HCT116 (cell line): ENCODE results near the gene SUSD6. TPM values are rescaled to one million over a fixed set of nuclear protein-coding genes. Genes with fewer than 3 reads are reported as not detected.

Experiments
- ATAC-seq: fragments of 200-7000 bp; cut with Tn5 transposase; 2 replicates; pipeline ENCODE4 v1.9.1; 2020; ENCODE audit warnings: mild to moderate bottlenecking, moderate library complexity
- BruUV-seq: library from RNA; stranded (reverse); fragments of 400-500 nt; replicated peaks from 2 replicates; lab custom pipeline; 2021; lab: Mats Ljungman, UMichigan
- CTCF ChIA-PET: fragments of 300-600 bp; sonication (Branson Sonifier 250); formaldehyde crosslinking; loops from one replicate; lab custom pipeline; 2021; ENCODE audit warnings: antibody characterized with exemption; lab: Charles Lee
- POLR2A ChIA-PET: fragments of 300-600, 350-600 bp; sonication (Branson Sonifier 250); formaldehyde crosslinking; loops from one replicate; lab custom pipeline; 2021; ENCODE audit warnings: antibody characterized with exemption; lab: Charles Lee
- RAD21 ChIA-PET, 2 experiments: fragments of 300-600 bp; sonication (Branson Sonifier 250); formaldehyde crosslinking; loops; one replicate each; lab custom pipeline; 2023; ENCODE audit warnings: low total read pairs in 2 of 2; ENCODE audit not compliant: uncharacterized antibody in 2 of 2, unreplicated experiment in 2 of 2, low non-redundant PET in 1 of 2; lab: Charles Lee
- DNase-seq: peaks from one replicate; pipeline ENCODE4 v3.0.0-alpha.2; 2010; ENCODE audit warnings: low read depth, low spot score
- H2AFZ ChIP-seq: fragments of 200-600 bp; shearing (Covaris generic), sonication (generic); 2 replicates; pipeline ENCODE4 v1.6.1; 2017; ENCODE audit warnings: low read depth, mixed run types, mixed read lengths, antibody characterized with exemption, low read length; ENCODE audit not compliant: poor library complexity, severe bottlenecking
- H3K27ac ChIP-seq: 2 replicates; pipeline ENCODE4 v1.5.1; 2012; ENCODE audit warnings: low read depth, low read length
- H3K27me3 ChIP-seq: fragments of 200-600 bp; sonication (generic); 2 replicates; pipeline ENCODE4 v1.6.1; 2016; ENCODE audit warnings: mixed run types, low read length, mixed read lengths; ENCODE audit not compliant: insufficient read depth
- H3K36me3 ChIP-seq, 2 experiments: fragments of 200-500 bp in 1 of 2; fragments of 200-600 bp in 1 of 2; sonication (Bioruptor generic) in 1 of 2; sonication (generic) in 1 of 2; 2 replicates each; pipeline versions ENCODE4 v1.5.1 to v1.6.1; 2014 to 2016; ENCODE audit warnings: low read length in 2 of 2, inconsistent platforms in 1 of 2, mixed read lengths in 1 of 2, mixed run types in 1 of 2; ENCODE audit not compliant: insufficient read depth in 2 of 2, control insufficient read depth in 1 of 2
- H3K4me1 ChIP-seq, 2 experiments: fragments of 200-600 bp in 1 of 2; sonication (generic) in 1 of 2; 2 replicates each; pipeline versions ENCODE4 v1.5.1 to v1.6.1; 2012 to 2017; ENCODE audit warnings: low read length in 2 of 2, inconsistent platforms in 1 of 2, mild to moderate bottlenecking in 1 of 2, mixed read lengths in 1 of 2, mixed run types in 1 of 2, moderate library complexity in 1 of 2; ENCODE audit not compliant: insufficient read depth in 2 of 2, control insufficient read depth in 1 of 2
- H3K4me2 ChIP-seq: fragments of 200-600 bp; sonication (generic); 2 replicates; pipeline ENCODE4 v1.6.1; 2017; ENCODE audit warnings: mixed run types, low read length, mixed read lengths
- H3K4me3 ChIP-seq, 2 experiments: fragments of 200-600 bp in 1 of 2; sonication (generic) in 1 of 2; replicated peaks in 1 of 2; 2 replicates each; pipeline ENCODE4 v1.5.1; 2011 to 2016; ENCODE audit warnings: low read length in 2 of 2, control low read depth in 1 of 2, low read depth in 1 of 2, mild to moderate bottlenecking in 1 of 2, mixed read lengths in 1 of 2, mixed run types in 1 of 2
- H3K79me2 ChIP-seq: fragments of 200-600 bp; sonication (generic); 2 replicates; pipeline ENCODE4 v1.6.1; 2017; ENCODE audit warnings: mild to moderate bottlenecking, mixed run types, low read length, moderate library complexity, mixed read lengths; ENCODE audit not compliant: insufficient read depth
- H3K9ac ChIP-seq: fragments of 200-600 bp; sonication (generic); 2 replicates; pipeline ENCODE4 v1.6.1; 2016; ENCODE audit warnings: low read length, mixed read lengths
- H3K9me2 ChIP-seq: fragments of 200-600 bp; sonication (generic), shearing (Covaris generic); 2 replicates; pipeline ENCODE4 v1.6.1; 2017; ENCODE audit warnings: mixed run types, mild to moderate bottlenecking, moderate library complexity; ENCODE audit not compliant: insufficient read depth
- H3K9me3 ChIP-seq, 2 experiments: fragments of 200-500 bp in 1 of 2; fragments of 200-600 bp in 1 of 2; sonication (Bioruptor generic) in 1 of 2; sonication (generic) in 1 of 2; 2 replicates each; pipeline ENCODE4 v1.6.1; 2014 to 2017; ENCODE audit warnings: low read length in 2 of 2, mixed read lengths in 2 of 2, inconsistent platforms in 1 of 2, low read depth in 1 of 2, mild to moderate bottlenecking in 1 of 2, mixed run types in 1 of 2, moderate library complexity in 1 of 2; ENCODE audit not compliant: control insufficient read depth in 1 of 2, insufficient read depth in 1 of 2
- H4K20me1 ChIP-seq: fragments of 200-600 bp; sonication (generic), shearing (Covaris generic); 2 replicates; pipeline ENCODE4 v1.6.1; 2017; ENCODE audit warnings: mixed run types, mild to moderate bottlenecking, moderate library complexity; ENCODE audit not compliant: insufficient read depth
- ELF1 ChIP-seq: IDR thresholded peaks from 2 replicates; pipeline ENCODE4 v1.6.1; 2012; ENCODE audit warnings: low read depth, borderline replicate concordance
- EZH2 ChIP-seq: fragments of 200-600 bp; sonication (generic); IDR thresholded peaks from 2 replicates; pipeline ENCODE4 v1.6.1; 2017; ENCODE audit warnings: antibody characterized with exemption, mixed run types
- FOSL1 ChIP-seq: IDR thresholded peaks from 2 replicates; pipeline ENCODE4 v1.6.1; 2012; ENCODE audit warnings: low read depth
- POLR2AphosphoS5 ChIP-seq: IDR thresholded peaks from 2 replicates; pipeline ENCODE4 v1.6.1; 2011; ENCODE audit warnings: mild to moderate bottlenecking, low read depth, low read length, moderate library complexity
- RAD21 ChIP-seq: IDR thresholded peaks from 2 replicates; pipeline ENCODE4 v1.6.1; 2012; ENCODE audit warnings: low read depth, mild to moderate bottlenecking
- SIN3A ChIP-seq: IDR thresholded peaks from 2 replicates; pipeline ENCODE4 v1.6.1; 2012; ENCODE audit warnings: low read depth
- SRF ChIP-seq: IDR thresholded peaks from 2 replicates; pipeline ENCODE4 v1.6.1; 2012; ENCODE audit warnings: low read depth
- YY1 ChIP-seq: IDR thresholded peaks from 2 replicates; pipeline ENCODE4 v1.6.1; 2011; ENCODE audit warnings: low read length, low read depth, moderate library complexity, mild to moderate bottlenecking; ENCODE audit not compliant: insufficient replicate concordance; ENCODE audit errors: extremely low read depth
- ZNF274 ChIP-seq: fragments of 200-500 bp; sonication (Bioruptor generic); IDR thresholded peaks from 2 replicates; pipeline ENCODE4 v1.6.1; 2014; ENCODE audit warnings: mild to moderate bottlenecking, low read depth, low read length, inconsistent platforms
- intact Hi-C: fragments of 100-400 bp; cut with micrococcal nuclease; formaldehyde crosslinking; loops from 2 replicates; pipeline ENCODE4 v1.10.0; 2022
- total RNA-seq: library from RNA; stranded (reverse); gene quantifications from one replicate; pipeline ENCODE4 v1.2.1, GENCODE V29; 2021; ENCODE audit not compliant: unreplicated experiment

Gene SUSD6
- total RNA-seq, 1 experiment from 2014 or later, result 6.4 TPM

DNA sequence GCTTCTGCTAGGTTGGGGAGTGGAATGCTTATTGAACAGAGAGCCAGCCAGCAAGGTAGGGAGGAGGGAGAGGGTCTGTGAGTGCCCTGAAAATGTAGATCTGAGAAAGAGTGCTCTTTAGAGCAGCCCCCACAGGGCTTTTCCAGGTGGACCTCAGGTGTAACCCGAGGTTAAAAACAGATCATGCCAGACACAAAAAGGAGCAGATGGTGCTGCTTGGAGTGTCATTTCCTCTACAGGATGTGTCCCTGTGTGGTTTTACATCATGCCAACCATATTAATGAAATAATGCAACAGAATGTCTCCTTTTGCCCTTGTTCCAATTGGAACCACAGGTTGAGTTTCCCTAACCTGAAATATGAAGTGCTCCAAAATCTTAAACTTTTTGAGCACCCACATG, 6.4 kb downstream of the SUSD6 start:
- Histone ChIP-seq H2AFZ (no peak overlapping the region), H3K9ac (no peak overlapping the region), H4K20me1 (no peaks in the 10 kb centered on the region), H3K27me3 (no peaks in the 10 kb centered on the region), H3K4me2 (no peak overlapping the region), H3K9me2 (no peaks in the 10 kb centered on the region), H3K4me3 (no peak overlapping the region), H3K36me3 (no peaks in the 10 kb centered on the region), H3K79me2 (no peaks in the 10 kb centered on the region), H3K4me1 (peaks cover 2 to 6% of the 10 kb centered on the region in 2 experiments; a peak in 3 of 4 replicates), H3K9me3 (no peaks in the 10 kb centered on the region), H3K27ac (no peak overlapping the region)
- CTCF ChIA-PET, result no interaction called here
- DNase-seq, result no peak
- RAD21 ChIA-PET, result no interaction called here
- no TSS peak for BruUV-seq
- no peak for ATAC-seq
- TF ChIP-seq SRF (no peak), POLR2AphosphoS5 (no peak), ZNF274 (no peak), FOSL1 (no peak), EZH2 (no peak), RAD21 (no peak), SIN3A (no peak)
- intact Hi-C loops, result no loop called here
- POLR2A ChIA-PET, result no interaction called here

DNA sequence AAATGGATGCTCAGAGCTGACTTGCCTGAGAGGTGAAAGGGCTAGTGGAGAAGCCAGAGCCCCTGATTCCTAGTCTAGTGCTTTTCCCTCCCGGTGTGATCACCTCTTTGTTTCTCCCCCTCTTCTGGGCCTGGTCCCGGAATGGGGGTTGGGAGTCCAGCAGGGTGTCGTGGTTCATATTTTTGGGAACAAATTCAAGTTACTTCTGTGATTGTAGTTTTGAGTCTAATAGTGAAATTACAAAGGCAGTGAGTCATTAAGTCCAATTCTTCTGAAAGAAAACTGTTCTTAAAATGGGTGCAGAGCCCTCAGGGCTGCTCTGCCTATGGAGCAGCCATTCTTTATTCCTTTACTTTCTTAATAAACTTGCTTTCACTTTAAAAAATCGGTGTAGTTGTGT, 7.6 kb downstream of the SUSD6 start:
- no peak for TF ChIP-seq ELF1
- TF ChIP-seq YY1, result no peak
- no peak for TF ChIP-seq POLR2AphosphoS5
- no peak overlapping the region for H3K9ac ChIP-seq
- ATAC-seq (no peak), DNase-seq (no peak)
- ChIA-PET POLR2A (no interaction called here), CTCF (no interaction called here), RAD21 (no interaction called here)
- H4K20me1 ChIP-seq, result no peaks in the 10 kb centered on the region
- H3K27ac ChIP-seq, result no peak overlapping the region
- H2AFZ ChIP-seq, result no peak overlapping the region
- BruUV-seq, result no TSS peak
- no peaks in the 10 kb centered on the region for H3K4me1 ChIP-seq
- H3K27me3 ChIP-seq, result no peaks in the 10 kb centered on the region
- no peak overlapping the region for H3K4me2 ChIP-seq
- H3K9me2 ChIP-seq, result no peaks in the 10 kb centered on the region
- H3K4me3 ChIP-seq, result no peak overlapping the region
- intact Hi-C loops, result no loop called here
- H3K79me2 ChIP-seq, result no peaks in the 10 kb centered on the region
- no peaks in the 10 kb centered on the region for H3K9me3 ChIP-seq
- no peaks in the 10 kb centered on the region for H3K36me3 ChIP-seq
